Globus pallidus (tissue), 1 donor: Measurements from ENCODE around the gene DGCR8.
A peak's percentile ranks its signal among the peaks of the same experiment; 100 is the strongest.
"Not testable (repeated sequence)": the region's sequence is repeated elsewhere in the genome, so short reads cannot be mapped to it uniquely, and the experiment has no call there.

Source experiments
- DNase-seq: peaks from one replicate; pipeline ENCODE4 v3.0.0-alpha.2; 2015; ENCODE audit warnings: low spot score

The DGCR8 gene

DNA sequence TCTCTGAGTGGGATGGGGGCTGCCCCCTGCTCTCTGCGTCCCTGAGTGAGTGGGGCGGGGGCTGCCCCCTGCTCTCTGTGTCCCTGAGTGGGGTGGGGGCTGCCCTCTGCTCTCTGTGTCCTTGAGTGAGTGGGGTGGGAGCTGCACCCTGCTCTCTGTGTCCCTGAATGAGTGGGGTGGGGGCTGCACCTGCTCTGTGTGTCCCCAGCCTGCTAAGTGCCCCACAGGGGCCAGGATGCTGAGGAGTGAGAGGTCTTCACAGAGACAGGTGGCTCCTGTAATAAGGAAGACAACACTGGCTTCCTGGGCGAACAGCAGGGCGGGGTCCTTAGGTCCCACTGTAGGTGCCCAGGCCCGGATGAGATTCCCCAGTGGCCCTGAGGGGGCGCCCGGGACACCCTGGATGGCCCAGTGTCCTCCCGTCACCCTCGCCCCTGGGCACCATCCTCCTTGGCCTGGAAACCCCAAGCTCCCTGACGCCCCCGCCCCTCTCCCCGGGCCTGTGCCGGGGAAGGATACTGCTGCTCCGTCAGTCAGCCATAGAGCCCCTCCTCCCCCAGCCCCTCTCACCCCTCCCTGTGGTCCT lies 74.7 kb downstream of the DGCR8 start:
- no peak for DNase-seq

DNA sequence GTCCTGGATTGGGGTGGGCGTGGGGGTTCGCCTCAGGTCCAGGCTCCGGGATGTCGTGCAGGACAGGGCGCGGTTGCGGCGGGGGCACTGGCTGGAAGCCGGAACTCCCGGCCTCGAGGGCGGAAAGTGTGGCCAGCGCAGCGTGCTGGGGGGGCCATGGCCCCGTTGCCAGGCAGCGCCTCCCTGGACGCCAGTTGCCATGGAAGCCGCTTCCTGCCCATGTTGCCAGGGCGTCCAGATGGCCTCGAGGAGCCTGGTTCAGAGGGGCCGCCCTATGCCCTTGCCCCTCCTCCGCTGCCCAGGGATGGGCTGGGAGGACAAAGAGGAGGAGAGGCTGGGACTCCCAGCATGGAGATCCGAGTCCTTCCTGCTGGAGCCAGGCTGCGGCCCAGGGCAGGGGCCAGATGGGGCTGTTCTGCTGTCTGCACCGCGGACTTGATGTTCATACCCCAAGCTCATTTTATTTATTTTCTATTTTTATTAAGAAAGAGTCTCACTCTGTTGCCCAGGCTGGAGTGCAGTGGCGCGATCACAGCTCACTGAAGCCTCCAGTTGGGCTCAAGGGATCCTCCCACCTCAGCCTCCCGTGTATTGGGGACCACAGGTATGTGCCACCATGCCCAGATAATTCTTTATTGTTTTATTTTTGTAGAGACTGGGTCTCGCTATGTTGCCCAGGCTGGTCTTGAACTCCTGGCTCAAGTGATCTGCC lies 75.4 kb downstream of the DGCR8 start:
- DNase-seq = peak; percentile 76

DNA sequence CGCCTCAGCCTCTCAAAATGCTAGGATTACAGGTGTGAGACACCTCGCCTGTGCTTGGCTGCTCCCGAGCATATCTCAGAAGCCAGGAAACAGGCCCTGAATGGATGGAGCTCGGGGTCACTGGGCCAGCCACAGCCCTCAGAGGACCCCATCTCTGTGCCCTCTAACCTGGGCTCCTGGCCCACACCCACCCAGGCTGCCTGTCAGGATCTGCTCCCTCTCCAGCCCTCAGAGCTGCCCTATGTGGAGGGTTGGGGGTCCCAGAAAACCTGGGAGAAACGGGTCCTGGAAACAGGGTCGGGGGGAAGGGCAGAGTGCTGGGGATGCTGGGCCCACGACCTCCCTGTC lies 76.0 kb downstream of the DGCR8 start:
- DNase-seq = no peak

DNA sequence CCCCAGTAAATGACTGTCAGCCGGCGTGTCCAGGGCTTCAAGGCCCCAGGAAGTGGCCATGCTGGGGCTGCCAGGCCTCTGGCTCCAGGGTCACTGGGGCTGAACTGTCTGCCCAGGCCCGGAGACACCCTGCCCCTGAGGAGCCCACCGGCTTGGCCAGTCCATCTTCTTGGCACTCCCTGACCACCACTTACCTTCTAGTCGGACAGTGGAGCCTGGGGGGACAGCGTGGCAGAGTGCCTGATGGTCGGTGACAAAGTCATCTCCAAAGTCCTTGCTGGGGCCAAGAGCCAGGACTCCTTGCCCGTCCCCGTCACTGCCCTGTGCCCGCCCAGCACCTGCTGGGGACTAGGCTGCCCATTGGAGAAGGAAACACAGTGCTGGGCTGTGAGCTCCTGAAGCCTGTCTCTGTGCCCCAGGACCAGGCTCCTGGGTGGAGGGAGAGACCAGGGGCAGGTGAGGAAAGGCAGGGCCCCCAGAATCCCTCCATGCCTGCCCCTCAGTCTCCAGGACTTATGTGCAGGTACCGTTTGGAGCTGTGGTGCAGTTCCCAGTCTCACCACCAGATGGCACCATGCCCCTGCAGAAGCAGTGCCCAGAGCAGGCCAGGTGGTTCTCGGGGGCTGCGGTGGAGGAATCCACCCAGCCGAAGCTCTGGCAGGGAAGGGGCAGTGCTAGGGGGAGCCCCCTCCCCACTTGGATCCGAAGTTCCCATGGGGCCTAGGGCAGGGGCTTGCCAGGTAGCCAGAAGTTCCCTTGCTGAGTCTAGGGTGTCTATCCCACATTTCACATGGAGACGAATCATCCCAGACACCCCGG lies 76.8 kb downstream of the DGCR8 start:
- DNase-seq = peak; percentile 54

DNA sequence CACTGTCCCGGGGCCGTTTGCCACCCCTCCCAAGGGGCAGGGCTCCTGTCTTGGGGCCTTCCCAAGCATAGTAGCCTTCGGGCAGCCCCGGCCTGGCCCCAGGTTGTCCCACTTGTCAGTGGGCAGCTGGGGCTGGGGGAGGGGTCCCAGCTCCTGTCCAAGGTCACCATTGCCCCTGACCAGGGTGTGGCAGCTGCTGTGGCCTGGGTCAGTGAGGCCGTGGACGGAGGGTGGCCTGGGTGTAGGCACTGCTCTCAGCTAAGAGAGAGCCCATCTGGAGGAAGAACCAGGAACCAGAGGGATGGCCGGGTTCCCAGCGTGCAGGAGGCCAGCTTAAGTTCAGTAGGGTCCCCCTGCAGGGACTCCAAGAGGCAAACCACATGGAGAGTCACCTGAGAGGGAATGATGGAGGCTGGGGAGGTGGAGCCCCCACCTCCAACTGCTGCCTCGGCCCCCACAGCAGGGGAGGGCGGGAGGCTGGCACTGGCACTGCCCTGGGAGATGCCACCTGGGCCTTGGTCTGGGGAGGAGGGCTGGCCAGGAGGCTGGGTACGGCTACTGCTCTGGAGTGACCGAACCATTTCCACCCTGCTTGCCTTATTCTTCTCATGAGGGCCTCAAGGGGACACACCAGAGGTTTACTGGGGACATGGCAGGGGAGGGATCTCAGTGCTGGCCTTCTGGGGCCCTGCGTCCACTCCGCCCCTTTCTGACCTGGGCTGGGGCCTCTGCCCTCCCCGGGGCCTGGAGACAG lies 77.6 kb downstream of the DGCR8 start:
- no peak for DNase-seq

DNA sequence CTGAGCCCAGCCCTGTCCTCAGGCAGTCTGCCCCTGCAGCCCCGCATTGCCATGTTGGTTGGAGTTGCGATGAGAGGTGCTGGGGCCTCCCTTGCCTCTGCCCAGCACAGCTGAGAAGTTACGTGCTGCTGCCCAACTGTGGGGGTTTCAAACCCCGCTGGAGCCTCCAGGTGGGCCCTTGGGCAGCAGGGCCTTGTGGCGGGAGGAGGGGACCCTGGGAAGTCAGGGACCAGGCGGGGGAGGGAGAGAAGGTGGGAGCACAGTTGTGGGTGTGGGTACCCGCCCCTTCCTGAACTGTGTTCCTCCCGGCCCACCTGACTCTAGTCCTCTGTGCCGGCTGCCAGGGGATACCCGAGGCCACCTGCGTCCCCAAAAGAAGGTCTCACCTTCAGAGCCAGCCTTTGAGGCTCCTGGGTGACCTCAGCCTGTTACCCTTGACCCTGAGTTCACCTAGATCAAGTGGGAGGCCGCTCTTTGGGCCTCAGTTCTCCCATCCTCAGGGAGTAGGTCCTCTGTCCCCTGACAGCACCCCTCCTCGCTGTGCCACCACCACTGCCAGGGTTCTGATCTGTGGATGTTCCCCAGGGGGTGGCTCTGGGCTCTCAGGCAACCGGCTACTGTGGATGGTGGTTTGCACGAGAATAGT lies 78.5 kb downstream of the DGCR8 start:
- DNase-seq = no peak

DNA sequence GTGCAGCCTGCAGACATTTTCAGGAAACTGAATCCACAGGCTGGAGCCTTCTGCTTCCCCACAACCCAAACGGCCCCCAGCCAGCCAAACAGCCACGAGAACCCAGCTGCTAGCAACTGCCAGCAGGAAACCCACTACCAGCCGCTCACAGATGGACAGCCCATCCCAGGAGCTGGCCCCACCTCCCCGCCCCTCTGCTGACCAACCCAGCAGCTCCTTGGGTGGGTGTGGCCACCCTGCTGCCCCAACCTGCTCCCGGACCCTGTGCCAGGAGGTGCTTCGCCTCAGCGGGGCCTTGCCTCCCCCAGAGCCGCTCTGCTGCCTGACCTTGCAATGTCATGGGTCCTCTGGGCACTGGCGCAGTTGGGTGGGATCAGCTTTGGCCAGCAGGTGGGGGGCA lies 79.0 kb downstream of the DGCR8 start:
- DNase-seq = no peak

DNA sequence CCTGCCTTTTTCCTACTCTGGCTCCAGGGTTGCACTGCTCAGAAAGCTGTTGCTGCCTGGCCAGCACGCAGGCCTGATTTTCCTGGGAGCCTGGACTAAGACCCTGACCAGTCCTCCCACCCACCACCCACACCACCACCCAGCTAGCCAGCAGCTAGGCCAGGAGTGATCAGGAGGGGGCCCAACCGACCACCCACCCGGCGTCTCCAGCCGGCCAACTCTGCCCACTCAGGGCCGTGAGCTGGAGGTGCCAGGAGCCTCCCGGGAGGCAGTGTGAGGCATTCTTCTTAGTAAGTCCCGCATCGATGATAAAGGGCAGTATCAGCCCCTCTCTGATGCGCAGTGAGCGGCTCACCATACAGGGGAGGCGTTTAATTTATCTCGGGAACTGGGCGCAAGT lies 79.5 kb downstream of the DGCR8 start:
- not testable (repeated sequence) for DNase-seq

DNA sequence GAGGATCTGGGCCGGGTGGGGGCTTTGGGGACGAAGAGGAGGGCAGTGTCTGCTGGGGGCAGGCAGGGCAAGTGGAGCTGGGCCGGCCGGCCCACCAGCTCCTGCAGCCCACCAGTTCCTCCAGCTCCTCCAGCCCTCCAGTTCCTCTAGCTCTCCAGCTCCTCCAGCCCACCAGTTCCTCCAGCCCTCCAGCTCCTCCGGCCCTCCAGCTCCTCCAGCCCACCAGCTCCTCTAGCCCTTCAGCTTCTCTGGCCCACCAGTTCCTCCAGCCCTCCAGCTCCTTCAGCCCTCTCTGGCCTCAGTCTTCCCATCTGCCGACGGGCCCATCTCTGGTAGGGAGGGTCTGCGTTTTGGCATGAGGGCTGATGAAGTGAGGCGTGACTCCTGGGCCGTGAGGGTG lies 80.0 kb downstream of the DGCR8 start:
- no peak for DNase-seq
